Gastrocnemius medialis (tissue), 4 donors: ENCODE measurements around the gene ARAP2. TPM values are rescaled to one million over a fixed set of nuclear protein-coding genes. Genes with fewer than 3 reads are reported as not detected.

ENCODE experiments used
- ATAC-seq, 2 donors: fragments of 150-250 bp; one replicate each; pipeline ENCODE4 v1.9.1; 2016
- DNase-seq, 2 donors: peaks; one replicate each; pipeline ENCODE4 v3.0.0-alpha.2; 2019
- H3K27ac ChIP-seq, 4 donors: fragments of 200-600 bp; sonication (generic); 1 replicate in 1 of 4; 2 replicates in 3 of 4; pipeline ENCODE4 v1.5.1; 2016 to 2018; ENCODE audit warnings: mild to moderate bottlenecking in 2 of 4, moderate library complexity in 1 of 4
- H3K27me3 ChIP-seq, 3 donors: fragments of 200-600 bp; sonication (generic) in 2 of 3; 1 replicate in 1 of 3; 2 replicates in 2 of 3; pipeline versions ENCODE4 v1.5.1 to v1.6.0; 2016 to 2019; ENCODE audit warnings: mild to moderate bottlenecking in 1 of 3, moderate library complexity in 1 of 3
- H3K36me3 ChIP-seq, 2 donors: fragments of 200-600 bp; sonication (generic) in 1 of 2; one replicate each; pipeline ENCODE4 v1.5.1; 2017 to 2018
- H3K4me1 ChIP-seq, 2 donors: fragments of 200-600 bp; sonication (generic) in 1 of 2; one replicate each; pipeline ENCODE4 v1.5.1; 2016 to 2017; ENCODE audit warnings: mild to moderate bottlenecking in 2 of 2
- H3K4me3 ChIP-seq, 4 donors: fragments of 200-600 bp; sonication (generic) in 3 of 4; 1 replicate in 1 of 4; 2 replicates in 3 of 4; pipeline ENCODE4 v1.5.1; 2016 to 2019; ENCODE audit warnings: mild to moderate bottlenecking in 2 of 4
- H3K9me3 ChIP-seq, 3 donors: fragments of 200-600 bp; sonication (generic) in 2 of 3; 1 replicate in 1 of 3; 2 replicates in 2 of 3; pipeline ENCODE4 v1.5.1; 2016 to 2019
- POLR2A ChIP-seq, 2 donors: fragments of 450-650 bp; IDR thresholded peaks; one replicate each; pipeline ENCODE4 v1.6.1; 2017; ENCODE audit warnings: antibody characterized with exemption in 2 of 2, mild to moderate bottlenecking in 2 of 2, moderate library complexity in 2 of 2
- in situ Hi-C, 4 donors: fragments of 200-750 bp; cut with MboI; loops; one replicate each; pipeline versions ENCODE4 v1.15.0 to v1.8.0; 2017; ENCODE audit warnings: low sequenced_read_pairs in 4 of 4
- intact Hi-C: fragments of 100-400 bp; cut with DNase I; formaldehyde crosslinking; loops from one replicate; pipeline ENCODE4 v1.15.1; 2023; ENCODE audit warnings: low total_unique reads
- total RNA-seq, 4 donors: library from RNA; depleted of rRNA; stranded (reverse); fragments of >200 nt; gene quantifications; one replicate each; pipeline versions ENCODE4 v1.1.0 to v1.2.3, GENCODE V29; 2016
- TF ChIP-seq, protein P1 (sequence below), 5 experiments: fragments of 450-650 bp in 3 of 5; fragments of 200-600 bp in 2 of 5; sonication (generic) in 2 of 5; IDR thresholded peaks in 4 of 5; conservative IDR thresholded peaks in 1 of 5; 1 replicate in 4 of 5; 2 replicates in 1 of 5; pipeline ENCODE4 v1.5.1; 2016 to 2019; ENCODE audit warnings: antibody characterized with exemption in 5 of 5, mild to moderate bottlenecking in 3 of 5, moderate library complexity in 3 of 5

ARAP2 gene
- total RNA-seq, 4 donors from 2014 or later, result 0.32 to 10.3 (median 1.1) TPM

DNA sequence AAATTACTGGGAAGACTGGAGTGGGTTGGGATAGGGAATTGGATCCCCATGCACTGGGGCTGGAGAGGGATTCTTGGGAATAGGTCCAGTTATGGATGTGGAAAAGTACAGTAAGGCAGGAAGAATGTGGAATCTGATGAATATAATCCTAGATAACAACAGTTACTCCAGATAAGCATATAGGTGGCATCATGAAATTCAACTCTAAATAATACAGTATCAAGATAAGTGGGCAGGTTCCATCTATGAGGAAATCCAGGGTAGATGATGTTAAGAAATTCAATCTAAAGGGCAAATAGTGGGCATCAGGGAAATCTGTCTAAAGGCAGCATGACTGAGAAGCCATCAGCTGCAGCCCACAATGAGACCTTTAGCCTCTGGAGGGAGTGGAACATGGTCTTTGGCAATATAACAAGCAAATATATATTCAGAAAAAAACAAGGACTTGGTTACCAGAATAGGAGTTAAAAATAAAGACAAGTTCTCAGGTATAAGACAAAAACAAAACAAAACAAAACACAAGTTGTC lies 38.3 kb upstream of the ARAP2 start:
- in situ Hi-C loops (no loop called here), intact Hi-C loops (no loop called here)
- Histone ChIP-seq H3K36me3 (no peaks in the 10 kb centered on the region), H3K4me3 (no peak overlapping the region), H3K4me1 (no peaks in the 10 kb centered on the region), H3K9me3 (no peaks in the 10 kb centered on the region), H3K27ac (no peak overlapping the region), H3K27me3 (no peaks in the 10 kb centered on the region)
- DNase-seq, result no peak
- no peak for ATAC-seq
- no peak for TF ChIP-seq POLR2A (IDR thresholded peaks at IDR 0.05)
- TF ChIP-seq, protein P1, sequence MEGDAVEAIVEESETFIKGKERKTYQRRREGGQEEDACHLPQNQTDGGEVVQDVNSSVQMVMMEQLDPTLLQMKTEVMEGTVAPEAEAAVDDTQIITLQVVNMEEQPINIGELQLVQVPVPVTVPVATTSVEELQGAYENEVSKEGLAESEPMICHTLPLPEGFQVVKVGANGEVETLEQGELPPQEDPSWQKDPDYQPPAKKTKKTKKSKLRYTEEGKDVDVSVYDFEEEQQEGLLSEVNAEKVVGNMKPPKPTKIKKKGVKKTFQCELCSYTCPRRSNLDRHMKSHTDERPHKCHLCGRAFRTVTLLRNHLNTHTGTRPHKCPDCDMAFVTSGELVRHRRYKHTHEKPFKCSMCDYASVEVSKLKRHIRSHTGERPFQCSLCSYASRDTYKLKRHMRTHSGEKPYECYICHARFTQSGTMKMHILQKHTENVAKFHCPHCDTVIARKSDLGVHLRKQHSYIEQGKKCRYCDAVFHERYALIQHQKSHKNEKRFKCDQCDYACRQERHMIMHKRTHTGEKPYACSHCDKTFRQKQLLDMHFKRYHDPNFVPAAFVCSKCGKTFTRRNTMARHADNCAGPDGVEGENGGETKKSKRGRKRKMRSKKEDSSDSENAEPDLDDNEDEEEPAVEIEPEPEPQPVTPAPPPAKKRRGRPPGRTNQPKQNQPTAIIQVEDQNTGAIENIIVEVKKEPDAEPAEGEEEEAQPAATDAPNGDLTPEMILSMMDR (IDR thresholded peaks at IDR 0.05 in 4 of 5, conservative IDR thresholded peaks at IDR 0.05 in 1 of 5), result no peak

DNA sequence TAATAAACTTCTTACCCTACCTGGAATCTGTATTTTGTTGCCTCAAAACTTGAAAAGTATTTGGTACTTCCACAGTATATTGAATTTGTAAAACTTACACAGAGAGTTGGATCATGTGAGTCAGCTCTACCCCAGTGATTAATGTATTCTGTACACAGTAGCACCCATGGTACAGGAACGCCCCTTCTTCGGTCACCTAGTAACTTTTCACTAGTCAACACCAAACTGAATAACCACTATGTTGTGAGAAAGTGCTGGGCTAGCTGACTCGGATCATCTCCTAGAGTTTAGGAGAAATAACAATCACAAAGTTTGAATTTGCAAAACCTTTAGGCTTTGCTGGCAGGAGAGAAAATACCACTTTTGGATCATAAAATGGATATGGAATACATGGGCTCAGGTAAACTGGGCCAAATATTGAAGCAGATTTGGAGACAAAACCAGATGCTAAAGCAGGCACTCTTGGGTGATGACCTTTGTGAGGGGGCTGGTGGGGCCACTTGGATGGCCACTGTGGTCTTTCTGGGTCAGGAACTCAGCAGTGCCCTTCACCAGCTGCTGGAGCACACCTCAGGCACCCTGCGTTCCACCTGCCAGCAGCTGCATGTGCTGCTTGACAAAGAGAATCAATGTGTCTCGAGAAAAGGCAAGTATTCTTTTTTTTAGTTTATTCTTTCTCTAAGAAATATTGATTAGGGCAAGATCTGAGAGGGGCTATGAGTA lies 37.2 kb upstream of the ARAP2 start, which contains the start of gene DTHD1:
TSS of gene DTHD1 (plus strand) at position 233 of the 723 bp plus-strand sequence. CDS start at position 376, 143 bp downstream.
- no peak for TF ChIP-seq POLR2A (IDR thresholded peaks at IDR 0.05)
- TF ChIP-seq, protein P1 (IDR thresholded peaks at IDR 0.05 in 4 of 5, conservative IDR thresholded peaks at IDR 0.05 in 1 of 5), result no peak
- intact Hi-C loops (no loop called here), in situ Hi-C loops (no loop called here)
- H3K9me3 ChIP-seq, result no peaks in the 10 kb centered on the region
- H3K36me3 ChIP-seq, result no peaks in the 10 kb centered on the region
- ATAC-seq (no peak), DNase-seq (no peak)
- no peaks in the 10 kb centered on the region for H3K4me1 ChIP-seq
- no peak within 1 kb of the TSS for H3K4me3 ChIP-seq
- H3K27me3 ChIP-seq, result no peaks in the 10 kb centered on the region
- no peak within 1 kb of the TSS for H3K27ac ChIP-seq

DNA sequence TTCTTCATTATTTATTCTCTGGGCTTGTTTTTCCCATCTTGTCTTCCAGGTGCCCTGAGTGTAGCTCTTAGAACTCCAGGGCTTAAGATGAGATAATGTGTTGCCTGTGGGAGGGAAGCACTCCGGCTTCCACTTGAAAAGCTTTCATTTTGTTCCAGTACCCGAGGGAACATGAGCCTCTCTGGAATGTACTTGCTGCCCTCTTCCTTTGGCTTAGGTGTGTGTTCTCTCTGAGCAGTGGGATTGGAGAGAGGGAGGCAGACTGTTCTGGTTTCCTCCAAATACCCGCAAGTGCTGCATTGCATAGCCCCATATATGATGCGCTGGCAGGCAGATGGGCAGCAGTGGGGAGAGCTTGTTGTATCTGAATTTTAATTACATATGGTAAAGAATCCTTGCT lies 36.2 kb upstream of the ARAP2 start:
- in situ Hi-C loops (no loop called here), intact Hi-C loops (no loop called here)
- no peak for DNase-seq
- H3K9me3 ChIP-seq, result no peaks in the 10 kb centered on the region
- no peaks in the 10 kb centered on the region for H3K4me1 ChIP-seq
- no peak for ATAC-seq
- no peaks in the 10 kb centered on the region for H3K36me3 ChIP-seq
- TF ChIP-seq, protein P1 (IDR thresholded peaks at IDR 0.05 in 4 of 5, conservative IDR thresholded peaks at IDR 0.05 in 1 of 5), result no peak
- no peak for TF ChIP-seq POLR2A (IDR thresholded peaks at IDR 0.05)
- no peak overlapping the region for H3K4me3 ChIP-seq
- no peaks in the 10 kb centered on the region for H3K27me3 ChIP-seq
- H3K27ac ChIP-seq, result no peak overlapping the region

DNA sequence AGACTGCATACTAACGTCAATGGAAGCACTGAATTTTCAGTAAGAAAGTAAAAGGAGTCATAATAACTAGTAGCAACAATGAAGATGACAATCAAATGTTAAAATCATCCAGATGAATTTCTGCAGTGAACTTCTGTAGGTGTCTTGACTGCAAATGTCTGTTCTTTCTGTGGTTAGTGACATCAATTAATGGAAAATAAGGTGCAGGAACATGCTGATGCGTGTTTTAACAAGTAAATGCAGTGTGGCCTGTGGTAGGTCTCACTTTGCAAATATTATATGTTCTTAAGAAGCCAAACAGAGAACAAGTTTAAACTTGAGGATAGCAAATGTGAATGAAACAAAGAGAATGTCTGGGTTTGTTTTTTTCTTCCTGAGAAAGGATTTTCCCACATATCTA lies 34.5 kb upstream of the ARAP2 start:
- Histone ChIP-seq H3K27me3 (no peaks in the 10 kb centered on the region), H3K4me3 (no peak overlapping the region), H3K27ac (no peak overlapping the region), H3K36me3 (no peaks in the 10 kb centered on the region), H3K9me3 (no peaks in the 10 kb centered on the region), H3K4me1 (no peaks in the 10 kb centered on the region)
- no peak for ATAC-seq
- in situ Hi-C loops (no loop called here), intact Hi-C loops (no loop called here)
- TF ChIP-seq, protein P1 (IDR thresholded peaks at IDR 0.05 in 4 of 5, conservative IDR thresholded peaks at IDR 0.05 in 1 of 5), result no peak
- TF ChIP-seq POLR2A (IDR thresholded peaks at IDR 0.05), result no peak
- no peak for DNase-seq
